ENCODE measurements around the gene CLN6. TPM values are rescaled to one million over a fixed set of nuclear protein-coding genes. Genes with fewer than 3 reads are reported as not detected.

The CLN6 gene
- total RNA-seq: 18.7 and 19.5 TPM in 2 replicates
- polyA plus RNA-seq: 10.7 and 11.0 TPM in 2 replicates

DNA sequence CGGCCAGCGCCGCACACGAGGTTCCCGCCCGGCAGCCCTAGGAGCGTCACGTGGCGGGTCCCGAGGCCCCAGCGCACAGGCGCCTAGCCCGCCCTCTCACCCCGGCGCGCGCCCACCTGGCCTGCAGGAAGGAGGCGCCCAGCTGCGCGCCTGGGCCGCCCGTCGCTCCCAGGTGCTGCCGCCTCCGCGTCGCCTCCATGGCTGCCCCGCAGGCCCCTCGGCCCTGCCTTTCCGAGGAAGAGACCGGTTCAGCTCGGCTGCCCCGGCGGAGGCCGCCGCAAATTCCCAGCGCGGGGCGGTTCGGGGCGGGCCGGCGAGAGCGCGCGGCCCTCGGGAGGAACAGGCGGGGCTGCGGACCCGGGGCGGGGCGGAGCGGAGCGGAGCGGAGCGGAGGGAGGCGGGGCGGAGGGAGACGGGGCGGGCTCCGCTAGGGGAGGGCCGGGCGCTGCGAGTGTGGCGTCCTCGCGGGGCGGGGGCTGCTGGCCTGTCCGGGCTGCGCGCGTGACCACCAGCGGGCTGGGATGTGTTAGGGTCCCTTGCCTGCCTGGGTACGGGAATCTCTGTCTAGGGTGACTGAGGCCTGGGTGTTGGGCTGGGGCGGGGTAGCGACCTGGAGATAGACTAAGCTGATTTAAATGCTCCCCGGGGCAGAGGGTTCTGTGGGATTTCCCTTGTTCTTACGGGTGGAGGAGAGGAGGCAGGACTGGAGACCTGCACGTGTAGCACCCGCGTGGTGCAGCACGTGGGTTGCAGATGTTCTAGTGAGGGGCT lies at the start of gene CLN6:
CLN6 (minus strand) TSS at position 343 of the 771 bp plus-strand sequence; CDS start at position 199, 144 bp downstream.
- TF ChIP-seq EZH2phosphoT487 (IDR thresholded peaks at IDR 0.05; ENCODE audit: low read depth, severe bottlenecking, unreplicated experiment) (no peak), CTCF (IDR thresholded peaks at IDR 0.05; ENCODE audit: poor library complexity) (no peak), EZH2 (IDR thresholded peaks at IDR 0.05; ENCODE audit: borderline replicate concordance) (no peak)
- H4K20me1 ChIP-seq (ENCODE audit: insufficient read depth, poor library complexity, severe bottlenecking): peaks cover 12% of the 10 kb centered on the region
- peak; percentile 93 for DNase-seq (ENCODE audit: low spot score)
- H3K9me2 ChIP-seq (replicated peaks; ENCODE audit: insufficient read depth): no peaks in the 10 kb centered on the region
- no peaks in the 10 kb centered on the region for H3K36me3 ChIP-seq (replicated peaks; ENCODE audit: insufficient read depth, low read depth)
- peaks cover 50% of the 10 kb centered on the region for H3K4me1 ChIP-seq (ENCODE audit: insufficient read depth)
- peak within 1 kb of the TSS; percentile 97 for H3K4me3 ChIP-seq
- H3K27ac ChIP-seq: peak within 1 kb of the TSS; percentile 97
- H3K27me3 ChIP-seq: no peaks in the 10 kb centered on the region
- H2AFZ ChIP-seq: peak within 1 kb of the TSS; percentile 85
- H3K4me2 ChIP-seq: peak within 1 kb of the TSS; percentile 81
- peaks cover 46% of the 10 kb centered on the region for H3K79me2 ChIP-seq
- H3K9me3 ChIP-seq (ENCODE audit: low read depth): no peaks in the 10 kb centered on the region
- WGBS (ENCODE audit: low lambda C conversion rate, missing lambda C conversion rate): under 1% methylated on average over 36 of the region's 82 CpGs

DNA sequence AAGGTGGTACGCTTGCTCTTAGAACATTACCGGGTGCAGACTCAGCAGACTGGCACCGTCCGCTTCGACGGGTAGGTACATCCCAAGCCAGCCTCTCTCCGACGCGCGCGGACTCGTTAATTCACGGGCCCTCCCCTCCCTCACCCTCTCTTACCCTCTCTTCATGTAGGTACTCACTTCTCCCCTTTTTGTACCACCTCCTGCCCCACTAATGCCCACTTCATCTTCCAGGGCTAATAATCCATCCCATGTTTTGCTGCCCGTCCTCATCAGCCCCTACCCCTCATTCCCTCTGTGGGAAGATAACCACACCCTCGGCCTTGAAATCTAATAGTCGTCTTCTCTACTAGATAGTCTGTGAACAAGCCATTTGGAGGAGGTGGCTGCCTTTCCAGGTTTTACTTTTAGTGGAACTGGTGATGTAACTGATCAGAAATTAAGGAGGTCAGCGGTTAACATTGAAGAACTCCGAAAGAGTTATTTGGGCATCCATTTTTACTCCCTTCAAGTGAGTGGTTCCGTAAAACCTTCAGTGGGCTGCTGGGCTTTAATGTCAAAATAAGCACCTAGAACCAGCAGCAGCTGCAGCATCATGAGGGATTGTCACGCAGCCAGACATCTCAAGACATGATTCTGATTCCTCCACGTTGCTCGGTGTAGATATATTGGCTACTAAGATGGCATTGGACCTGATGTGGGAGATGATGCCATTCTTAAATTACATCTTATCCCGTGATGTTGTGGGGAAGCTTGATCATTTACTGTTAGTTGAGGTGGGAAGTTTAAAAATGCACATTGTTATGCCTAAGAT lies 49.3 kb upstream of the CLN6 start:
- WGBS (ENCODE audit: low lambda C conversion rate, missing lambda C conversion rate): 3% methylated on average over 23 of the region's 23 CpGs
- Histone ChIP-seq H3K4me3 (peak overlapping the region; percentile 80), H3K4me2 (peak overlapping the region; percentile 73), H4K20me1 (ENCODE audit: insufficient read depth, poor library complexity, severe bottlenecking) (peaks cover 37% of the 10 kb centered on the region), H3K9me3 (ENCODE audit: low read depth) (no peaks in the 10 kb centered on the region), H3K79me2 (peaks cover 59% of the 10 kb centered on the region), H3K27me3 (no peaks in the 10 kb centered on the region), H2AFZ (peak overlapping the region; percentile 93), H3K27ac (peak overlapping the region; percentile 100), H3K9me2 (replicated peaks; ENCODE audit: insufficient read depth) (no peaks in the 10 kb centered on the region), H3K4me1 (ENCODE audit: insufficient read depth) (peaks cover 34% of the 10 kb centered on the region), H3K36me3 (replicated peaks; ENCODE audit: insufficient read depth, low read depth) (no peaks in the 10 kb centered on the region)
- DNase-seq (ENCODE audit: low spot score): no peak
- TF ChIP-seq EZH2phosphoT487 (IDR thresholded peaks at IDR 0.05; ENCODE audit: low read depth, severe bottlenecking, unreplicated experiment) (no peak), CTCF (IDR thresholded peaks at IDR 0.05; ENCODE audit: poor library complexity) (no peak), EZH2 (IDR thresholded peaks at IDR 0.05; ENCODE audit: borderline replicate concordance) (no peak)

- WGBS (ENCODE audit: low lambda C conversion rate, missing lambda C conversion rate): under 1% methylated on average over 22 of the region's 22 CpGs
- peak; percentile 36 for TF ChIP-seq CTCF (IDR thresholded peaks at IDR 0.05; ENCODE audit: poor library complexity)
- TF ChIP-seq EZH2phosphoT487 (IDR thresholded peaks at IDR 0.05; ENCODE audit: low read depth, severe bottlenecking, unreplicated experiment): no peak
- no peaks in the 10 kb centered on the region for H3K27me3 ChIP-seq
Observed at GRCh38 chr15:68278345-68278594, 48.7 kb upstream of the CLN6 start.

More at GRCh38 chr15:68278345-68278594, 48.7 kb upstream of the CLN6 start:
- Histone ChIP-seq H3K9me3 (ENCODE audit: low read depth) (no peaks in the 10 kb centered on the region), H4K20me1 (ENCODE audit: insufficient read depth, poor library complexity, severe bottlenecking) (peaks cover 37% of the 10 kb centered on the region), H3K36me3 (replicated peaks; ENCODE audit: insufficient read depth, low read depth) (no peaks in the 10 kb centered on the region), H3K9me2 (replicated peaks; ENCODE audit: insufficient read depth) (no peaks in the 10 kb centered on the region), H3K27ac (peak overlapping the region; percentile 100), H2AFZ (peak overlapping the region; percentile 93), H3K79me2 (peaks cover 54% of the 10 kb centered on the region), H3K4me2 (peak overlapping the region; percentile 73), H3K4me3 (peak overlapping the region; percentile 80), H3K4me1 (ENCODE audit: insufficient read depth) (peaks cover 34% of the 10 kb centered on the region)
- DNase-seq (ENCODE audit: low spot score): no peak
